ENCODE results near the gene RXYLT1.
"Not testable (repeated sequence)": the region's sequence is repeated elsewhere in the genome, so short reads cannot be mapped to it uniquely, and the experiment has no call there.

RXYLT1 gene

GRCh38 chr12:63816031-63816430 is 36.3 kb downstream of the RXYLT1 start:
- Mint-ChIP-seq H3K27ac (no peak overlapping the region), H3K36me3 (ENCODE audit: low read depth) (no peaks in the 10 kb centered on the region), H3K9me3 (peaks cover 7% of the 10 kb centered on the region), H3K4me3 (no peak overlapping the region), H3K27me3 (peaks cover 16% of the 10 kb centered on the region), H3K4me1 (ENCODE audit: low read depth) (peaks cover 34% of the 10 kb centered on the region)

- peaks cover 18% of the 10 kb centered on the region for H3K4me1 Mint-ChIP-seq (ENCODE audit: low read depth)
- H3K4me3 Mint-ChIP-seq = no peak overlapping the region
- peaks cover 37% of the 10 kb centered on the region for H3K27me3 Mint-ChIP-seq
- no peak overlapping the region for H3K27ac Mint-ChIP-seq
- H3K9me3 Mint-ChIP-seq = peaks cover 7% of the 10 kb centered on the region
- H3K36me3 Mint-ChIP-seq (ENCODE audit: low read depth) = no peaks in the 10 kb centered on the region
These were observed 40.7 kb downstream of the RXYLT1 start for GRCh38 chr12:63820427-63820826.

- H3K4me3 Mint-ChIP-seq = peak overlapping the region; percentile 73
- H3K27me3 Mint-ChIP-seq = peaks cover 41% of the 10 kb centered on the region
- peaks cover 9% of the 10 kb centered on the region for H3K4me1 Mint-ChIP-seq (ENCODE audit: low read depth)
- H3K27ac Mint-ChIP-seq = no peak overlapping the region
- H3K9me3 Mint-ChIP-seq = peaks cover 7% of the 10 kb centered on the region
- H3K36me3 Mint-ChIP-seq (ENCODE audit: low read depth) = no peaks in the 10 kb centered on the region
These were observed 42.1 kb downstream of the RXYLT1 start for GRCh38 chr12:63821781-63822251.

GRCh38 chr12:63822352-63822751 is 42.6 kb downstream of the RXYLT1 start:
- H3K27me3 Mint-ChIP-seq = peaks cover 41% of the 10 kb centered on the region
- H3K9me3 Mint-ChIP-seq = peaks cover 7% of the 10 kb centered on the region
- no peaks in the 10 kb centered on the region for H3K36me3 Mint-ChIP-seq (ENCODE audit: low read depth)
- H3K27ac Mint-ChIP-seq = no peak overlapping the region
- H3K4me1 Mint-ChIP-seq (ENCODE audit: low read depth) = peaks cover 9% of the 10 kb centered on the region
- H3K4me3 Mint-ChIP-seq = no peak overlapping the region

GRCh38 chr12:63823040-63823439 is 43.3 kb downstream of the RXYLT1 start:
- peaks cover 41% of the 10 kb centered on the region for H3K27me3 Mint-ChIP-seq
- H3K4me3 Mint-ChIP-seq = no peak overlapping the region
- H3K4me1 Mint-ChIP-seq (ENCODE audit: low read depth) = peaks cover 9% of the 10 kb centered on the region
- H3K36me3 Mint-ChIP-seq (ENCODE audit: low read depth) = no peaks in the 10 kb centered on the region
- no peak overlapping the region for H3K27ac Mint-ChIP-seq
- peaks cover 7% of the 10 kb centered on the region for H3K9me3 Mint-ChIP-seq

GRCh38 chr12:63826006-63826585 is 46.4 kb downstream of the RXYLT1 start:
- H3K9me3 Mint-ChIP-seq = no peaks in the 10 kb centered on the region
- no peak overlapping the region for H3K27ac Mint-ChIP-seq
- H3K27me3 Mint-ChIP-seq = peaks cover 34% of the 10 kb centered on the region
- H3K4me3 Mint-ChIP-seq = no peak overlapping the region
- H3K36me3 Mint-ChIP-seq (ENCODE audit: low read depth) = no peaks in the 10 kb centered on the region
- peaks cover 9% of the 10 kb centered on the region for H3K4me1 Mint-ChIP-seq (ENCODE audit: low read depth)

GRCh38 chr12:63828867-63829266 is 49.2 kb downstream of the RXYLT1 start:
- Mint-ChIP-seq H3K9me3 (no peaks in the 10 kb centered on the region), H3K4me1 (ENCODE audit: low read depth) (no peaks in the 10 kb centered on the region), H3K36me3 (ENCODE audit: low read depth) (no peaks in the 10 kb centered on the region), H3K27ac (no peak overlapping the region), H3K27me3 (peaks cover 20% of the 10 kb centered on the region), H3K4me3 (no peak overlapping the region)

- Mint-ChIP-seq H3K27me3 (peaks cover 4% of the 10 kb centered on the region), H3K4me3 (no peak overlapping the region), H3K36me3 (ENCODE audit: low read depth) (no peaks in the 10 kb centered on the region), H3K27ac (no peak overlapping the region), H3K4me1 (ENCODE audit: low read depth) (no peaks in the 10 kb centered on the region), H3K9me3 (no peaks in the 10 kb centered on the region)
These were observed 56.3 kb downstream of the RXYLT1 start for GRCh38 chr12:63836046-63836445.

- Mint-ChIP-seq H3K27me3 (peaks cover under 1% of the 10 kb centered on the region), H3K4me1 (ENCODE audit: low read depth) (no peaks in the 10 kb centered on the region), H3K4me3 (no peak overlapping the region), H3K27ac (no peak overlapping the region), H3K36me3 (ENCODE audit: low read depth) (no peaks in the 10 kb centered on the region), H3K9me3 (no peaks in the 10 kb centered on the region)
These were observed 57.2 kb downstream of the RXYLT1 start for GRCh38 chr12:63836936-63837335.

- Mint-ChIP-seq H3K27ac (no peak overlapping the region), H3K4me3 (no peak overlapping the region), H3K36me3 (ENCODE audit: low read depth) (no peaks in the 10 kb centered on the region), H3K4me1 (ENCODE audit: low read depth) (peaks cover 4% of the 10 kb centered on the region), H3K27me3 (peaks cover 4% of the 10 kb centered on the region), H3K9me3 (no peaks in the 10 kb centered on the region)
These were observed 58.7 kb downstream of the RXYLT1 start for GRCh38 chr12:63838411-63838810.

- Mint-ChIP-seq H3K27me3 (peaks cover 19% of the 10 kb centered on the region), H3K9me3 (no peaks in the 10 kb centered on the region), H3K36me3 (ENCODE audit: low read depth) (no peaks in the 10 kb centered on the region), H3K27ac (no peak overlapping the region), H3K4me3 (no peak overlapping the region), H3K4me1 (ENCODE audit: low read depth) (peaks cover 9% of the 10 kb centered on the region)
These were observed 61.3 kb downstream of the RXYLT1 start for GRCh38 chr12:63841011-63841410.

- Mint-ChIP-seq H3K9me3 (no peaks in the 10 kb centered on the region), H3K27me3 (peaks cover 24% of the 10 kb centered on the region), H3K4me3 (peak overlapping the region; percentile 2), H3K36me3 (ENCODE audit: low read depth) (no peaks in the 10 kb centered on the region), H3K27ac (no peak overlapping the region), H3K4me1 (ENCODE audit: low read depth) (peaks cover 9% of the 10 kb centered on the region)
These were observed 61.9 kb downstream of the RXYLT1 start for GRCh38 chr12:63841571-63841970.

- H3K4me3 Mint-ChIP-seq; H3K36me3 Mint-ChIP-seq (ENCODE audit: low read depth); H3K4me1 Mint-ChIP-seq (ENCODE audit: low read depth); H3K9me3 Mint-ChIP-seq; H3K27ac Mint-ChIP-seq: not testable (repeated sequence)
- H3K27me3 Mint-ChIP-seq = peaks cover 29% of the 10 kb centered on the region
These were observed 63.0 kb downstream of the RXYLT1 start for GRCh38 chr12:63842750-63843149.

GRCh38 chr12:63843254-63843720 is 63.6 kb downstream of the RXYLT1 start:
- Mint-ChIP-seq H3K27me3 (peaks cover 33% of the 10 kb centered on the region), H3K4me1 (ENCODE audit: low read depth) (peaks cover 9% of the 10 kb centered on the region), H3K36me3 (ENCODE audit: low read depth) (no peaks in the 10 kb centered on the region), H3K27ac (no peak overlapping the region), H3K9me3 (no peaks in the 10 kb centered on the region), H3K4me3 (peak overlapping the region; percentile 76)

- peak overlapping the region; percentile 69 for H3K4me3 Mint-ChIP-seq
These were observed 64.1 kb downstream of the RXYLT1 start for GRCh38 chr12:63843721-63844390.

More at GRCh38 chr12:63843721-63844390, 64.1 kb downstream of the RXYLT1 start:
- no peaks in the 10 kb centered on the region for H3K36me3 Mint-ChIP-seq (ENCODE audit: low read depth)
- H3K27me3 Mint-ChIP-seq = peaks cover 38% of the 10 kb centered on the region
- H3K27ac Mint-ChIP-seq = no peak overlapping the region
- H3K4me1 Mint-ChIP-seq (ENCODE audit: low read depth) = peaks cover 9% of the 10 kb centered on the region
- no peaks in the 10 kb centered on the region for H3K9me3 Mint-ChIP-seq
